ENCODE data around the gene LDAH. TPM values are rescaled to one million over a fixed set of nuclear protein-coding genes. Genes with fewer than 3 reads are reported as not detected.
"Not testable (repeated sequence)": the region's sequence is repeated elsewhere in the genome, so short reads cannot be mapped to it uniquely, and the experiment has no call there.

LDAH gene
- total and polyA plus RNA-seq, 3 experiments from 2014 or later = 12.7 to 32.1 (median 31.6) TPM

DNA sequence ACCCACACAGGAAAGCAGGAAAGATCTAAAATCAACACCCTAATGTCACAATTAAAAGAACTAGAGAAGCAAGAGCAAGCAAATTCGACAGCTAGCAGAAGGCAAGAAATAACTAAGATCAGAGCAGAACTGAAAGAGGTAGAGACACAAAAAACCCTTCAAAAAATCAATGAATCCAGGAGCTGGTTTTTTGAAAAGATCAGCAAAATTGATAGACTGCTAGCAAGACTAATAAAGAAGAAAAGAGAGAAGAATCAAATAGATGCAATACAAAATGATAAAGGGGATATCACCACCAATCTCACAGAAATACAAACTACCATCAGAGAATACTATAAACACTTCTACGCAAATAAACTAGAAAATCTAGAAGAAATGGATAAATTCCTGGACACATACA is 108.5 kb downstream of the LDAH start:
- H3K27ac Mint-ChIP-seq; H3K4me3 Mint-ChIP-seq; CTCF ChIA-PET; DNase-seq; H3K27me3 Mint-ChIP-seq; H3K4me1 ChIP-seq (ENCODE audit: insufficient read depth, low read length); H3K4me3 ChIP-seq (ENCODE audit: low read length); POLR2A ChIA-PET; H3K27me3 ChIP-seq (ENCODE audit: insufficient read depth, low read length, poor library complexity, severe bottlenecking); H3K9me3 ChIP-seq (ENCODE audit: low read length); H3K36me3 ChIP-seq (ENCODE audit: insufficient read depth, low read length); H3K27ac ChIP-seq (ENCODE audit: low read depth, low read length): not testable (repeated sequence)
- Mint-ChIP-seq H3K36me3 (peaks cover 36 to 76% (median 48%) of the 10 kb centered on the region in 3 donors), H3K9me3 (peaks cover 3 to 18% (median 11%) of the 10 kb centered on the region in 5 donors), H3K4me1 (peaks cover 7 to 30% (median 23%) of the 10 kb centered on the region in 3 donors)

DNA sequence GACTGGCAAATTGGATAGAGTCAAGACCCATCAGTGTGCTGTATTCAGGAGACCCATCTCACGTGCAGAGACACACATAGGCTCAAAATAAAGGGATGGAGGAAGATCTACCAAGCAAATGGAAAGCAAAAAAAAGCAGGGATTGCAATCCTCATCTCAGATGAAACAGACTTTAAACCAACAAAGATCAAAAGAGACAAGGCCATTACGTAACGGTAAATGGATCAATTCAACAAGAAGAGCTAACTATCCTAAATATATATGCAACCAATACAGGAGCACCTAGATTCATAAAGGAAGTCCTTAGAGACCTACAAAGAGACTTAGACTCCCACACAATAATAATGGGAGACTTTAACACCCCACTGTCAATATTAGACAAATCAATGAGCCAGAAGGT is 109.3 kb downstream of the LDAH start:
- H3K4me3 Mint-ChIP-seq; H3K27me3 Mint-ChIP-seq; CTCF ChIA-PET; H3K9me3 ChIP-seq (ENCODE audit: low read length); H3K36me3 ChIP-seq (ENCODE audit: insufficient read depth, low read length); POLR2A ChIA-PET; H3K4me3 ChIP-seq (ENCODE audit: low read length); H3K27me3 ChIP-seq (ENCODE audit: insufficient read depth, low read length, poor library complexity, severe bottlenecking); H3K27ac ChIP-seq (ENCODE audit: low read depth, low read length); H3K4me1 ChIP-seq (ENCODE audit: insufficient read depth, low read length); DNase-seq: not testable (repeated sequence)
- peaks cover 6 to 30% (median 23%) of the 10 kb centered on the region in 3 donors for H3K4me1 Mint-ChIP-seq
- H3K36me3 Mint-ChIP-seq = peaks cover 34 to 71% (median 48%) of the 10 kb centered on the region in 3 donors
- peak overlapping the region in 1 of 8 donors; percentile 1 for H3K27ac Mint-ChIP-seq
- peaks cover 3 to 15% (median 11%) of the 10 kb centered on the region in 5 donors for H3K9me3 Mint-ChIP-seq

DNA sequence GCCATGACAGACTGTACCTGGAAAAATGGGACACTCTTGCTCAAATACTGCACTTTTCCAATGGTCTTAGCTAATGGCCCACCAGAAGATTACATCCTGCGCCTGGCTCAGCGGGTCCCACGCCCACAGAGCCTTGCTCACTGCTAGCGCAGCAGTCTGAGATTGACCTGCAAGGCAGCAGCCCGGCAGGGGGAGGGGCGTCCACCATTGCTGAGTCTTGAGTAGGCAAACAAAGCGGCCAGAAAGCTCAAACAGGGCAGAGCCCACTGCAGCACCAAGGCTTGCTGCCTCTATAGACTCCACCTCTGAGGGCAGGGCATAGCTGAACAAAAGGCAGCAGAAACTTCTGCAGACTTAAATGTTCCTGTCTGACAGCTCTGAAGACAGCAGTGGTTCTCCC is 111.3 kb downstream of the LDAH start:
- H3K4me3 ChIP-seq (ENCODE audit: low read length); H3K4me1 ChIP-seq (ENCODE audit: insufficient read depth, low read length); H3K4me3 Mint-ChIP-seq; POLR2A ChIA-PET; DNase-seq; H3K9me3 Mint-ChIP-seq; H3K9me3 ChIP-seq (ENCODE audit: low read length); H3K36me3 ChIP-seq (ENCODE audit: insufficient read depth, low read length); H3K27ac Mint-ChIP-seq; CTCF ChIA-PET; H3K27me3 ChIP-seq (ENCODE audit: insufficient read depth, low read length, poor library complexity, severe bottlenecking); H3K27ac ChIP-seq (ENCODE audit: low read depth, low read length); H3K27me3 Mint-ChIP-seq: not testable (repeated sequence)
- Mint-ChIP-seq H3K36me3 (peaks cover 34 to 56% (median 35%) of the 10 kb centered on the region in 3 donors), H3K4me1 (peaks cover 10 to 30% (median 23%) of the 10 kb centered on the region in 3 donors)

DNA sequence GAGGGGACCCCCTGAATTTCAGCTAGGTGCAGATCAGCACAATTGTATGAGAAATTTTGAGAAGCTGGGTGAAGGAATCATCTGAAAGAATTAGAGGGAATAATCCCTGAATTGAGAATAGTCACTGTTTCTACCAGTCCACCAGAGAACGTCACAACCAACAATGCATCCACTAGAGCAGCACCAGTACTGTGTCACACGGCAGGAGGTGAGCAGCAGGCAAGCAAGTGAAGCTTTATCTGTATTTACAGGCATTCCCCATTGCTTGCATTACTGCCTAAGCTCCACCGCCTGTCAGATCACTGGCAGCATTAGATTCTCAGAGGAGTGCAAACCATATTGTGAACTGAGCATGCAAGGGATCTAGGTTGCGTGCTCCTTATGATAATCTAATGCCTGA is 115.3 kb downstream of the LDAH start:
- ChIA-PET CTCF (no interaction called here), POLR2A (no interaction called here)
- Histone ChIP-seq H3K4me1 (ENCODE audit: insufficient read depth, low read length) (no peaks in the 10 kb centered on the region), H3K27ac (ENCODE audit: low read depth, low read length) (no peak overlapping the region), H3K4me3 (ENCODE audit: low read length) (no peak overlapping the region), H3K9me3 (ENCODE audit: low read length) (no peaks in the 10 kb centered on the region), H3K36me3 (ENCODE audit: insufficient read depth, low read length) (no peaks in the 10 kb centered on the region), H3K27me3 (ENCODE audit: insufficient read depth, low read length, poor library complexity, severe bottlenecking) (no peaks in the 10 kb centered on the region)
- Mint-ChIP-seq H3K27ac (no peak overlapping the region), H3K4me3 (no peak overlapping the region), H3K36me3 (peaks cover 19 to 24% (median 23%) of the 10 kb centered on the region in 3 donors), H3K27me3 (no peaks in the 10 kb centered on the region), H3K4me1 (peaks cover 2 to 8% (median 3%) of the 10 kb centered on the region in 3 donors), H3K9me3 (no peaks in the 10 kb centered on the region)
- DNase-seq = no peak

DNA sequence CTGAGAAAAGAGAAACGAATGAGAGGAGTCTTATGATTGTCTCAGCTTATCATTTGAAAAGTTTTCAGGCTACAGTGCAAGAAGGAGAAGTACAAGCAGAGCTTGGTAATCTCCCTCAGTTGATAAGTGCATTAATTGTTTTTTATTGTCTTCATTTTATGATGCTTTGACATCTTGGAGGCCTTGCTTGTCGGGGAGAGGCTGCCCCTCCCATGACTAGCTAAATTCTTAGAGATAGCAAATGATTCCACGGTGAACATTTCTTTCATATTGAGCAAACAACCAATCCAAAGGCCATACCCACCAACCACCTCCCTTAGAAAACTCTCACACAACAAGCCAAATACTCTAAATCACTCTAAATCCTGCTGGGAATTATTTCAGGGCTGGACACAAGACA is 116.1 kb downstream of the LDAH start:
- H3K27me3 Mint-ChIP-seq = no peaks in the 10 kb centered on the region
- ChIA-PET POLR2A (no interaction called here), CTCF (no interaction called here)
- H3K27ac Mint-ChIP-seq = no peak overlapping the region
- Histone ChIP-seq H3K4me1 (ENCODE audit: insufficient read depth, low read length) (no peaks in the 10 kb centered on the region), H3K27me3 (ENCODE audit: insufficient read depth, low read length, poor library complexity, severe bottlenecking) (no peaks in the 10 kb centered on the region), H3K4me3 (ENCODE audit: low read length) (no peak overlapping the region), H3K36me3 (ENCODE audit: insufficient read depth, low read length) (no peaks in the 10 kb centered on the region), H3K9me3 (ENCODE audit: low read length) (no peaks in the 10 kb centered on the region), H3K27ac (ENCODE audit: low read depth, low read length) (no peak overlapping the region)
- peaks cover 16 to 22% (median 20%) of the 10 kb centered on the region in 3 donors for H3K36me3 Mint-ChIP-seq
- no peak overlapping the region for H3K4me3 Mint-ChIP-seq
- DNase-seq = no peak
- H3K4me1 Mint-ChIP-seq = peaks cover 0 to 8% (median 0%) of the 10 kb centered on the region in 3 donors
- no peaks in the 10 kb centered on the region for H3K9me3 Mint-ChIP-seq

DNA sequence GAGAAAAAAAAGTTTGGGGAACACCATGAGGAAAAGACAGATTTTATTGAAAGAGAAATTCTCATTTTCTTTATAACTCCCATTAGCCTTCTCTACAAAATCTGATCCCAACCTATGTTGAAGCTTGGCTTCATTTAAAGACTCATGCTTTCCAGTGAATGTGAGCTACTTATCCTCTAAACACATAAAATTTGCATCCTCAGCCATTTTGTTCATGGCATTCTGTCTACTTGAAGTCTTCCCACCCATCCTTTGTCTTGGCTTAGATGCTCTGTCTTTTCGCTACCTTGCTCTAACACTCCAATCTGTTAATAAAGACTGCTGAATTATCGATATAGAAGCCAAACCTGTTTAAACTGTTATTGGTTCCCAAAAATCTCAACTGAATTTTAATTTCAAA is 116.7 kb downstream of the LDAH start:
- Histone ChIP-seq H3K27ac (ENCODE audit: low read depth, low read length) (no peak overlapping the region), H3K27me3 (ENCODE audit: insufficient read depth, low read length, poor library complexity, severe bottlenecking) (no peaks in the 10 kb centered on the region), H3K36me3 (ENCODE audit: insufficient read depth, low read length) (no peaks in the 10 kb centered on the region), H3K4me1 (ENCODE audit: insufficient read depth, low read length) (no peaks in the 10 kb centered on the region), H3K9me3 (ENCODE audit: low read length) (no peaks in the 10 kb centered on the region), H3K4me3 (ENCODE audit: low read length) (no peak overlapping the region)
- no peaks in the 10 kb centered on the region for H3K27me3 Mint-ChIP-seq
- no peak for DNase-seq
- ChIA-PET POLR2A (no interaction called here), CTCF (no interaction called here)
- peaks cover 0 to 8% (median 0%) of the 10 kb centered on the region in 3 donors for H3K4me1 Mint-ChIP-seq
- peaks cover 13 to 22% (median 19%) of the 10 kb centered on the region in 3 donors for H3K36me3 Mint-ChIP-seq
- no peak overlapping the region for H3K27ac Mint-ChIP-seq
- H3K9me3 Mint-ChIP-seq = no peaks in the 10 kb centered on the region
- no peak overlapping the region for H3K4me3 Mint-ChIP-seq

DNA sequence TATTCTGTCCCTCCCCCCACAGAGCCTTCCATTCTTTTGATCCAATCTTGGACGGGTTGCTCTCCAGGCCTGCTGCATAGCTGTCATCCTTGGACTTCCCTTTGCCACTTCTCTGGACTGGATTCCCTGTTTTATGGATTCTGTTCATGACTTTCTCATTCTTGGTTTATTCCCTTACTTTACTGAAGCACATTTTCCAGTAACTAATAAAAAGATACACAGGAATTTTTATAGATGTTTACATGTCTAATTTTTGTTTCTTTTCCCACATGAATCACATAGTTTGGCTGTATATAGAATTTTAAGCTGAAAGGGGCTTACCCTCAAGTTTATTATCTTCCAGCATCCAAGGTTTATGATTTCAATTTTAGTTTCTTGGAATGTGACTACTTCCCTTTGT is 118.0 kb downstream of the LDAH start:
- no peak overlapping the region for H3K4me3 Mint-ChIP-seq
- peaks cover 7 to 24% (median 19%) of the 10 kb centered on the region in 3 donors for H3K36me3 Mint-ChIP-seq
- Histone ChIP-seq H3K4me1 (ENCODE audit: insufficient read depth, low read length) (no peaks in the 10 kb centered on the region), H3K27me3 (ENCODE audit: insufficient read depth, low read length, poor library complexity, severe bottlenecking) (no peaks in the 10 kb centered on the region), H3K27ac (ENCODE audit: low read depth, low read length) (no peak overlapping the region), H3K36me3 (ENCODE audit: insufficient read depth, low read length) (no peaks in the 10 kb centered on the region), H3K9me3 (ENCODE audit: low read length) (no peaks in the 10 kb centered on the region), H3K4me3 (ENCODE audit: low read length) (no peak overlapping the region)
- H3K27ac Mint-ChIP-seq = peak overlapping the region in 1 of 8 donors; percentile 60
- ChIA-PET POLR2A (no interaction called here), CTCF (no interaction called here)
- no peaks in the 10 kb centered on the region for H3K27me3 Mint-ChIP-seq
- H3K9me3 Mint-ChIP-seq = no peaks in the 10 kb centered on the region
- DNase-seq = no peak
- peaks cover 0 to 8% (median 0%) of the 10 kb centered on the region in 3 donors for H3K4me1 Mint-ChIP-seq

DNA sequence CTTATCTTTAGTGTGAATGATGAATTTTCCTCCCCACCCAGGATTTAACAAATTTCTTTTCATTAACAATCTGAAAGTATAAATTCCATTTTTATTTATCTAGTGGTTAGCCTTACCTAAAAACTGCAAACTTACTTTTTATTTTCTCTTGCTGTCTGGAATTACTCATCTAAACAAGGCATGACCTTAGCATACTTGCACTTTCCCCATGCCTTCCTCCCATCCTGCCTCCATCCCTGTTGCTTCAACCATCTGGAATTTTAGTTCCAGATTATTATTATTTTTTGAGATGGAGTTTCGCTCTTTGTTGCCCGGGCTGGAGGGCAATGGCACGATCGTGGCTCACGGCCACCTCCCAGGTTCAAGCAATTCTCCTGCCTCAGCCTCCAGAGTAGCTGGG is 120.3 kb downstream of the LDAH start:
- POLR2A ChIA-PET = no interaction called here
- no peaks in the 10 kb centered on the region for H3K27me3 Mint-ChIP-seq
- Histone ChIP-seq H3K4me1 (ENCODE audit: insufficient read depth, low read length) (no peaks in the 10 kb centered on the region), H3K36me3 (ENCODE audit: insufficient read depth, low read length) (no peaks in the 10 kb centered on the region), H3K27ac (ENCODE audit: low read depth, low read length) (no peak overlapping the region), H3K27me3 (ENCODE audit: insufficient read depth, low read length, poor library complexity, severe bottlenecking) (no peaks in the 10 kb centered on the region), H3K4me3 (ENCODE audit: low read length) (no peak overlapping the region), H3K9me3 (ENCODE audit: low read length) (no peaks in the 10 kb centered on the region)
- peaks cover 0 to 41% (median 20%) of the 10 kb centered on the region in 3 donors for H3K36me3 Mint-ChIP-seq
- CTCF ChIA-PET = no interaction called here
- no peak overlapping the region for H3K27ac Mint-ChIP-seq
- H3K9me3 Mint-ChIP-seq = no peaks in the 10 kb centered on the region
- H3K4me1 Mint-ChIP-seq = peaks cover 0 to 8% (median 0%) of the 10 kb centered on the region in 3 donors
- no peak for DNase-seq
- H3K4me3 Mint-ChIP-seq = no peak overlapping the region
